ENCODE results near the gene GZMM. TPM values are rescaled to one million over a fixed set of nuclear protein-coding genes. Genes with fewer than 3 reads are reported as not detected.

The GZMM gene
- not detected for total RNA-seq

GRCh38 chr19:543910-544608 is at the start of gene GZMM:
Gene GZMM, plus strand, starts transcription at chr19:544053. Its CDS starts 19 bp downstream, at chr19:544072.

GRCh38 chr19:496112-496665 is 47.7 kb upstream of the GZMM start, which contains the start of gene MADCAM1:
Gene MADCAM1, plus strand, starts transcription at chr19:496486. Its CDS starts 14 bp downstream, at chr19:496500.

GRCh38 chr19:507286-508203 is 36.3 kb upstream of the GZMM start, which contains the start of gene TPGS1:
Gene TPGS1, plus strand, starts transcription at chr19:507497. Its CDS starts 10 bp downstream, at chr19:507507.

GRCh38 chr19:531753-532560 is 11.9 kb upstream of the GZMM start, which contains the start of gene CDC34:
Gene CDC34, plus strand, starts transcription at chr19:531760. Its CDS starts 172 bp downstream, at chr19:531932.

GRCh38 chr19:572140-572742 is 28.4 kb downstream of the GZMM start, which contains the start of gene BSG:
Gene BSG, plus strand, starts transcription at chr19:572596. Its CDS starts 39 bp downstream, at chr19:572635.

GRCh38 chr19:589693-590395 is 46.0 kb downstream of the GZMM start, which contains the start of gene HCN2:
Gene HCN2, plus strand, starts transcription at chr19:589881. Its CDS starts 65 bp downstream, at chr19:589946.

Other genes with a start within 250 kb of the GZMM start
- 1 to 10 TPM; 7.2 to 8.0 TPM for gene MIER2, start 199.3 kb upstream of the GZMM start, total RNA-seq
- not detected for gene C2CD4C, start 134.9 kb upstream of the GZMM start, total RNA-seq
- gene SHC2, start 83.0 kb upstream of the GZMM start, total RNA-seq: 1 to 10 TPM in 1 of 2 donors, not detected in 1; 1.0 TPM
- gene MADCAM1, start 47.6 kb upstream of the GZMM start, total RNA-seq: under 1 TPM; under 0.01 to 0.33 TPM
- 10 to 100 TPM; 31.0 to 31.7 TPM for gene TPGS1, start 36.6 kb upstream of the GZMM start, total RNA-seq
- gene CDC34, start 12.3 kb upstream of the GZMM start, total RNA-seq: 10 to 100 TPM; 34.4 to 60.3 TPM
- gene BSG, start 28.5 kb downstream of the GZMM start, total RNA-seq: 100 to 1,000 TPM; 294 to 345 TPM
- gene HCN2, start 45.8 kb downstream of the GZMM start, total RNA-seq: under 1 TPM; 0.67 to 0.69 TPM
- gene POLRMT, start 89.5 kb downstream of the GZMM start, total RNA-seq: 10 to 100 TPM; 23.4 to 38.0 TPM
- not detected for gene FGF22, start 95.8 kb downstream of the GZMM start, total RNA-seq
- gene RNF126, start 119.2 kb downstream of the GZMM start, total RNA-seq: 10 to 100 TPM; 53.3 to 78.6 TPM
- gene FSTL3, start 132.3 kb downstream of the GZMM start, total RNA-seq: 10 to 100 TPM; 18.6 to 54.0 TPM
- gene PRSS57, start 151.4 kb downstream of the GZMM start, total RNA-seq: not detected
- gene PALM, start 164.9 kb downstream of the GZMM start, total RNA-seq: 10 to 100 TPM in 1 of 2 donors, 1 to 10 TPM in 1; 6.0 to 10.3 TPM
- not detected for gene MISP, start 207.1 kb downstream of the GZMM start, total RNA-seq